HCT116 (cell line): ENCODE data around the gene FBXL17. TPM values are rescaled to one million over a fixed set of nuclear protein-coding genes. Genes with fewer than 3 reads are reported as not detected.

ENCODE experiments used
- ATAC-seq: fragments of 200-7000 bp; cut with Tn5 transposase; 2 replicates; pipeline ENCODE4 v1.9.1; 2020; ENCODE audit warnings: mild to moderate bottlenecking, moderate library complexity
- BruUV-seq: library from RNA; stranded (reverse); fragments of 400-500 nt; replicated peaks from 2 replicates; lab custom pipeline; 2021; lab: Mats Ljungman, UMichigan
- CTCF ChIA-PET: fragments of 300-600 bp; sonication (Branson Sonifier 250); formaldehyde crosslinking; loops from one replicate; lab custom pipeline; 2021; ENCODE audit warnings: antibody characterized with exemption; lab: Charles Lee
- POLR2A ChIA-PET: fragments of 300-600, 350-600 bp; sonication (Branson Sonifier 250); formaldehyde crosslinking; loops from one replicate; lab custom pipeline; 2021; ENCODE audit warnings: antibody characterized with exemption; lab: Charles Lee
- RAD21 ChIA-PET, 2 experiments: fragments of 300-600 bp; sonication (Branson Sonifier 250); formaldehyde crosslinking; loops; one replicate each; lab custom pipeline; 2023; ENCODE audit warnings: low total read pairs in 2 of 2; ENCODE audit not compliant: uncharacterized antibody in 2 of 2, unreplicated experiment in 2 of 2, low non-redundant PET in 1 of 2; lab: Charles Lee
- DNase-seq: peaks from one replicate; pipeline ENCODE4 v3.0.0-alpha.2; 2010; ENCODE audit warnings: low read depth, low spot score
- H2AFZ ChIP-seq: fragments of 200-600 bp; shearing (Covaris generic), sonication (generic); 2 replicates; pipeline ENCODE4 v1.6.1; 2017; ENCODE audit warnings: low read depth, mixed run types, mixed read lengths, antibody characterized with exemption, low read length; ENCODE audit not compliant: poor library complexity, severe bottlenecking
- H3K27ac ChIP-seq: 2 replicates; pipeline ENCODE4 v1.5.1; 2012; ENCODE audit warnings: low read depth, low read length
- H3K27me3 ChIP-seq: fragments of 200-600 bp; sonication (generic); 2 replicates; pipeline ENCODE4 v1.6.1; 2016; ENCODE audit warnings: mixed run types, low read length, mixed read lengths; ENCODE audit not compliant: insufficient read depth
- H3K36me3 ChIP-seq, 2 experiments: fragments of 200-500 bp in 1 of 2; fragments of 200-600 bp in 1 of 2; sonication (Bioruptor generic) in 1 of 2; sonication (generic) in 1 of 2; 2 replicates each; pipeline versions ENCODE4 v1.5.1 to v1.6.1; 2014 to 2016; ENCODE audit warnings: low read length in 2 of 2, inconsistent platforms in 1 of 2, mixed read lengths in 1 of 2, mixed run types in 1 of 2; ENCODE audit not compliant: insufficient read depth in 2 of 2, control insufficient read depth in 1 of 2
- H3K4me1 ChIP-seq, 2 experiments: fragments of 200-600 bp in 1 of 2; sonication (generic) in 1 of 2; 2 replicates each; pipeline versions ENCODE4 v1.5.1 to v1.6.1; 2012 to 2017; ENCODE audit warnings: low read length in 2 of 2, inconsistent platforms in 1 of 2, mild to moderate bottlenecking in 1 of 2, mixed read lengths in 1 of 2, mixed run types in 1 of 2, moderate library complexity in 1 of 2; ENCODE audit not compliant: insufficient read depth in 2 of 2, control insufficient read depth in 1 of 2
- H3K4me2 ChIP-seq: fragments of 200-600 bp; sonication (generic); 2 replicates; pipeline ENCODE4 v1.6.1; 2017; ENCODE audit warnings: mixed run types, low read length, mixed read lengths
- H3K4me3 ChIP-seq, 2 experiments: fragments of 200-600 bp in 1 of 2; sonication (generic) in 1 of 2; replicated peaks in 1 of 2; 2 replicates each; pipeline ENCODE4 v1.5.1; 2011 to 2016; ENCODE audit warnings: low read length in 2 of 2, control low read depth in 1 of 2, low read depth in 1 of 2, mild to moderate bottlenecking in 1 of 2, mixed read lengths in 1 of 2, mixed run types in 1 of 2
- H3K79me2 ChIP-seq: fragments of 200-600 bp; sonication (generic); 2 replicates; pipeline ENCODE4 v1.6.1; 2017; ENCODE audit warnings: mild to moderate bottlenecking, mixed run types, low read length, moderate library complexity, mixed read lengths; ENCODE audit not compliant: insufficient read depth
- H3K9ac ChIP-seq: fragments of 200-600 bp; sonication (generic); 2 replicates; pipeline ENCODE4 v1.6.1; 2016; ENCODE audit warnings: low read length, mixed read lengths
- H3K9me2 ChIP-seq: fragments of 200-600 bp; sonication (generic), shearing (Covaris generic); 2 replicates; pipeline ENCODE4 v1.6.1; 2017; ENCODE audit warnings: mixed run types, mild to moderate bottlenecking, moderate library complexity; ENCODE audit not compliant: insufficient read depth
- H3K9me3 ChIP-seq, 2 experiments: fragments of 200-500 bp in 1 of 2; fragments of 200-600 bp in 1 of 2; sonication (Bioruptor generic) in 1 of 2; sonication (generic) in 1 of 2; 2 replicates each; pipeline ENCODE4 v1.6.1; 2014 to 2017; ENCODE audit warnings: low read length in 2 of 2, mixed read lengths in 2 of 2, inconsistent platforms in 1 of 2, low read depth in 1 of 2, mild to moderate bottlenecking in 1 of 2, mixed run types in 1 of 2, moderate library complexity in 1 of 2; ENCODE audit not compliant: control insufficient read depth in 1 of 2, insufficient read depth in 1 of 2
- H4K20me1 ChIP-seq: fragments of 200-600 bp; sonication (generic), shearing (Covaris generic); 2 replicates; pipeline ENCODE4 v1.6.1; 2017; ENCODE audit warnings: mixed run types, mild to moderate bottlenecking, moderate library complexity; ENCODE audit not compliant: insufficient read depth
- ATF3 ChIP-seq: IDR thresholded peaks from 2 replicates; pipeline ENCODE4 v1.6.1; 2012
- CBX3 ChIP-seq: IDR thresholded peaks from 2 replicates; pipeline ENCODE4 v1.6.1; 2012; ENCODE audit warnings: low read depth
- CEBPB ChIP-seq: IDR thresholded peaks from 2 replicates; pipeline ENCODE4 v1.6.1; 2012; ENCODE audit warnings: low read depth
- CTCF ChIP-seq, 3 experiments: fragments of 200-600 bp in 1 of 3; sonication (generic) in 1 of 3; IDR thresholded peaks in 2 of 3; conservative IDR thresholded peaks in 1 of 3; 2 replicates each; pipeline ENCODE4 v1.5.1; 2012 to 2017; ENCODE audit warnings: low read depth in 2 of 3, low read length in 2 of 3, antibody characterized with exemption in 1 of 3, borderline replicate concordance in 1 of 3, control low read depth in 1 of 3, mild to moderate bottlenecking in 1 of 3, mixed read lengths in 1 of 3, mixed run types in 1 of 3, moderate library complexity in 1 of 3; ENCODE audit not compliant: insufficient read depth in 1 of 3
- EGR1 ChIP-seq: IDR thresholded peaks from 2 replicates; pipeline ENCODE4 v1.6.1; 2012; ENCODE audit warnings: low read depth
- EZH2 ChIP-seq: fragments of 200-600 bp; sonication (generic); IDR thresholded peaks from 2 replicates; pipeline ENCODE4 v1.6.1; 2017; ENCODE audit warnings: antibody characterized with exemption, mixed run types
- JUND ChIP-seq: IDR thresholded peaks from 2 replicates; pipeline ENCODE4 v1.6.1; 2012
- POLR2AphosphoS5 ChIP-seq: IDR thresholded peaks from 2 replicates; pipeline ENCODE4 v1.6.1; 2011; ENCODE audit warnings: mild to moderate bottlenecking, low read depth, low read length, moderate library complexity
- RAD21 ChIP-seq: IDR thresholded peaks from 2 replicates; pipeline ENCODE4 v1.6.1; 2012; ENCODE audit warnings: low read depth, mild to moderate bottlenecking
- REST ChIP-seq: IDR thresholded peaks from 2 replicates; pipeline ENCODE4 v1.6.1; 2012; ENCODE audit warnings: low read depth
- SIN3A ChIP-seq: IDR thresholded peaks from 2 replicates; pipeline ENCODE4 v1.6.1; 2012; ENCODE audit warnings: low read depth
- SP1 ChIP-seq: IDR thresholded peaks from 2 replicates; pipeline ENCODE4 v1.6.1; 2012; ENCODE audit warnings: low read depth
- SRF ChIP-seq: IDR thresholded peaks from 2 replicates; pipeline ENCODE4 v1.6.1; 2012; ENCODE audit warnings: low read depth
- TCF7L2 ChIP-seq: IDR thresholded peaks from 2 replicates; pipeline ENCODE4 v1.7.0; 2011; ENCODE audit warnings: borderline replicate concordance, inconsistent platforms; ENCODE audit not compliant: insufficient read depth, insufficient read length; ENCODE audit errors: extremely low read depth
- YY1 ChIP-seq: IDR thresholded peaks from 2 replicates; pipeline ENCODE4 v1.6.1; 2011; ENCODE audit warnings: low read length, low read depth, moderate library complexity, mild to moderate bottlenecking; ENCODE audit not compliant: insufficient replicate concordance; ENCODE audit errors: extremely low read depth
- ZBTB33 ChIP-seq: IDR thresholded peaks from 2 replicates; pipeline ENCODE4 v1.6.1; 2011; ENCODE audit warnings: mild to moderate bottlenecking, low read length, moderate library complexity; ENCODE audit not compliant: insufficient replicate concordance; ENCODE audit errors: extremely low read depth
- ZFX ChIP-seq: fragments of 450-650 bp; IDR thresholded peaks from 2 replicates; pipeline ENCODE4 v1.6.1; 2017
- ZNF274 ChIP-seq: fragments of 200-500 bp; sonication (Bioruptor generic); IDR thresholded peaks from 2 replicates; pipeline ENCODE4 v1.6.1; 2014; ENCODE audit warnings: mild to moderate bottlenecking, low read depth, low read length, inconsistent platforms
- intact Hi-C: fragments of 100-400 bp; cut with micrococcal nuclease; formaldehyde crosslinking; loops from 2 replicates; pipeline ENCODE4 v1.10.0; 2022
- total RNA-seq: library from RNA; stranded (reverse); gene quantifications from one replicate; pipeline ENCODE4 v1.2.1, GENCODE V29; 2021; ENCODE audit not compliant: unreplicated experiment

FBXL17 gene
- total RNA-seq, 1 experiment from 2014 or later = 9.4 TPM

- no peak overlapping the region for H3K4me3 ChIP-seq
- no peak overlapping the region for H2AFZ ChIP-seq
- RAD21 ChIA-PET = no interaction called here
- no peak overlapping the region for H3K9ac ChIP-seq
- POLR2A ChIA-PET = no interaction called here
- H3K9me3 ChIP-seq = no peaks in the 10 kb centered on the region
- intact Hi-C loops = no loop called here
- H4K20me1 ChIP-seq = no peaks in the 10 kb centered on the region
- H3K4me2 ChIP-seq = no peak overlapping the region
- no peaks in the 10 kb centered on the region for H3K36me3 ChIP-seq
- CTCF ChIA-PET = no interaction called here
- H3K27me3 ChIP-seq = no peaks in the 10 kb centered on the region
- no peaks in the 10 kb centered on the region for H3K79me2 ChIP-seq
- TF ChIP-seq RAD21 (no peak), SP1 (no peak), EZH2 (no peak), REST (no peak), SRF (no peak), ZFX (no peak), JUND (no peak), TCF7L2 (no peak), ATF3 (no peak), CBX3 (no peak), ZNF274 (no peak), SIN3A (no peak), CEBPB (no peak), ZBTB33 (no peak), POLR2AphosphoS5 (no peak), CTCF (IDR thresholded peaks at IDR 0.05 in 2 of 3, conservative IDR thresholded peaks at IDR 0.05 in 1 of 3; ENCODE audit: borderline replicate concordance in 1 of 3, insufficient read depth in 1 of 3, low read depth in 2 of 3, low read length in 2 of 3) (no peak), YY1 (no peak), EGR1 (no peak)
- no peaks in the 10 kb centered on the region for H3K4me1 ChIP-seq
- ATAC-seq (no peak), DNase-seq (no peak)
- BruUV-seq = no TSS peak
- no peaks in the 10 kb centered on the region for H3K9me2 ChIP-seq
- no peak overlapping the region for H3K27ac ChIP-seq
Observed at GRCh38 chr5:107971846-107972245, 410.1 kb downstream of the FBXL17 start.
